Measurements from ENCODE around the gene ADISSP.
"Not testable (repeated sequence)": the region's sequence is repeated elsewhere in the genome, so short reads cannot be mapped to it uniquely, and the experiment has no call there.

ADISSP gene

GRCh38 chr20:3797592-3798372 lies 30.2 kb upstream of the ADISSP start:
- DNase-seq = peak; percentile 72

GRCh38 chr20:3797226-3797545 lies 29.6 kb upstream of the ADISSP start:
- DNase-seq = no peak

GRCh38 chr20:3796477-3797225 lies 29.1 kb upstream of the ADISSP start:
- DNase-seq = no peak

- peak; percentile 95 for DNase-seq
Observed at GRCh38 chr20:3795511-3796468, 28.2 kb upstream of the ADISSP start, which contains the start of gene CDC25B. CDC25B (plus strand) TSS chr20:3796310; CDS start chr20:3796532, 222 bp downstream.

DNA sequence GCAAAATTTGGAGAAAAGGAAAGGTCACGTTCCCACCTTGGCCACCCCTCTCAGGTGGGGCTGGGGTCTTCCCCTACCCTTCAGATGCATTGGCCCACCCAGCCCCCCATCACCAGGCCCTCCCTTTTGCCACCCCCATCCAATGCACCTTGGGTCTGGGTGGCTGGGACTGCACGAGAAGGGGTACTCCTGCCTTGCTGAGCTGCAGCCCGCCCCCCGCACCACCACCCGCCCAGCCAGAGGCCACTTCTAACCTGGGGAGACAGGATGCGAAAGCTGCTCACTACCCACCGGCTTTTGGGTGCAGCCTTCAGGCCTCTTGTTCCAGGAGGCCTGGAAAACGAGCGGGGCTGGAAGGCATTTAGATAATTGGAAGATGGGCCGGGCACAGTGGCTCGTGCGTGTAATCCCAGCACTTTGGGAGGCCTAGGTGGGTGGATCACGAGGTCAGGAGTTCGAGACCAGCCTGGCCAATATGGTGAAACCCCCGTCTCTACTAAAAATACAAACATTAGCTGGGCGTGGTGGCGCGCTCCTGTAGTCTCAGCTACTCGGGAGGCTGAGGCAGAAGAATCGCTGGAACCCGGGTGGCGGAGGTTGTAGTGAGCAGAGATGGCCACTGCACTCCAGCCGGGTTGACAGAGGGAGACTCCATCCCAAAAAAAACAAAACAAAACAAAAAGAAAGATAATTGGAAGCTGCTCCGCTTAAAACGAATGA lies 27.3 kb upstream of the ADISSP start:
- DNase-seq = no peak

- DNase-seq = not testable (repeated sequence)
Observed at GRCh38 chr20:3794168-3794567, 26.6 kb upstream of the ADISSP start.

GRCh38 chr20:3789201-3789600 lies 21.6 kb upstream of the ADISSP start:
- not testable (repeated sequence) for DNase-seq

DNA sequence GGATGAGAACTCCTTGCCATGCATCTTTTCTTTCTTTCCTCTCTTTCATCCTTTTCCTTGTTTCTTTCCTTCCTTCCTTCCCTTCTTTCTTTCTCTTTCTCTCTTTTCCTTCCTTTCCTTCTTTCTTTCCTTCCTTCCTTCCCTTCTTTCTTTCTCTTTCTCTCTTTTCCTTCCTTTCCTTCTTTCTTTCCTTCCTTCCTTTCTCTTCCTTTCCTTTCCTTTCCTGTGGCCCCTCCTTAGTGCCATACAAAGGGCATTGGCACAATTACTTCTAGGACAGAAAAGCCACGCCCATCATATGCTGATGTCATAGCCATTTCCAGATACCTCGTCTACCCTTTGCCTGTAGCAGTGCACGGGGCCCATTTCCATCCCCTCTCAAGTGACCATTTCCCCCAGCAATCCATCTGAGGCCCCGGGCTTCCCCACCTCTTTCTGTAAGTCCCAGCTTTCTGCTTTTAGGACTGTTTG lies 21.2 kb upstream of the ADISSP start:
- DNase-seq = peak; percentile 50

DNA sequence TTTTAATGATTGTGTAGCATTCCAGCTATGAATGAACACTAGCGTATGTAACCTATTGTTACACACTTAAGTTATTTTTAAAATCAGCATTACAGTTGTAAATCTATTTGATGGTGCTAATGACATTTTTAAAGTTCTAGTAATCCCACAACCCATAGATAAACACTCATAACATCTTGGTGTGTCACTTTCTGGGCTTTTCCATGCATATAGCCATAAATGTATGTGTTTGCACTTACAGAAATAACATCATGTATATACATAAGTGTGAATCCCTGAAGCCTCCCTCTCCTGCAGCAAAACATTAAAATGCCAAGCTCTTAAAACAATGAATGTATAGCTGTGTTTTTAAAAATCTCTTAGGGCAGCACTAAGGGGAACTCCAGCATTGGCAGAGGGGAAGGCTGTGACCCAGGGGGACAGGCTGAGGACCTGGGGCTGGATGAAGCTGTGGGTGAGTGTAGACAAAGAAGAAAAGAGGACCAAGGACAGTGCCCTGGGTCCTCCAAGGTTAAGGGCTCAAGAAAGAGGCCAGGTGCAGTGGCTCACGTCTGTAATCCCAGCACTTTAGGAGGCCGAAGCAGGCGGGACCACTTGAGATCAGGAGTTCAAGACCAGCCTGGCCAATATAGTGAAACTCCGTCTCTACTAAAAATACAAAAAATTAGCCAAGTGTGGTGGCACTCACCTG lies 19.9 kb upstream of the ADISSP start:
- DNase-seq = no peak

DNA sequence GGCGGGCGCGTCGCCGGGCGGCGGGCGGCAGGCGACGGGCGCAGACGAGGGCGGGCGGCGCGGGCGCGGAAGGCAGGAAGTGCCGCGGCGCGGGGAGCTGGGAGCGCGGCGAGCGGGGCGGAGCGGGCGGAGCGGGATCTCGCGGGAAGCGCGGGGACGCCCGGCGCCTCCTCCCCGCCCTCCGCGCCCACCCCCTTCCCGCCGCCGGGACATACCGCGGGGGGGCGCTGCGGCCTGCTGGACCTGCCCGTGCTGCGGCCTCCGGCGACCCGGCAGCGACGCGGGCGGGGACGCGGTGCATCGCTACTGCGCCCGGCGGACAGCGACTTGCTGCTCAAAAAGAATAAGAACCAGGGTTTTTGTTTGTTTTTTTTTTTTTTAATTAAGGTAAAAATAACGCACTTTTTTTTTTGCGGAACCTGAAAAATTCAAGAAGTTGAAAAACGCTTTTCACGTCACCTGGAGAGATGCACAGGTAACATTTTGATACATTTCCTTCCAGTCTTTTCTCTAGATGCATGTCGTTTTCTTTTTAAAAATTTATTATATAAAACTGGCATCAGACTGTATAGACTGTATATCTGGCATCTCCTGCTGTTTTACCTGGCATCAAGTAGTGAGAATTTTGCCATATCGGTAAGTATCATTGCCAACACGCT lies 19.2 kb upstream of the ADISSP start, which contains the start of gene CENPB:
TSS of gene CENPB (minus strand) at position 76 of the 659 bp plus-strand sequence. CDS start 257 bp downstream, outside the sequence.
- peak; percentile 84 for DNase-seq

- DNase-seq = peak; percentile 39
Observed at GRCh38 chr20:3786126-3786484, 18.6 kb upstream of the ADISSP start.

GRCh38 chr20:3785240-3786125 lies 17.9 kb upstream of the ADISSP start:
- no peak for DNase-seq

DNA sequence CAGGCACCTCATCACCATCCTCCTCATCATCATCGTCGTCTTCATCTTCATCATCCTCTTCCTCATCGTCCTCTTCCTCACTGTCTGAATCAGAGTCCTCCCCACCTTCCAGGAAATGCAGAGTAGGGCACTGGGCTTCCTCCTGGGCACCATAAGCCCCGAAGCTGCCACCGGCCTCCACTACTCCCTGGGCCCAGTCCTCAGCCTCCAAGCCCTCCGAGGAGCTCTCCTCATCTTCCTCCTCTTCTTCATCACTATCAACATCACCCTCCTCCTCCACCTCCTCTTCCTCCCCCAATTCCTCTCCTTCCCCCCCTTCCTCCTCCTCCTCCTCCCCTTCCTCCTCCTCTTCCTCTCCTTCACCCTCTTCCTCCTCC lies 17.3 kb upstream of the ADISSP start:
- DNase-seq = no peak

- no peak for DNase-seq
Observed at GRCh38 chr20:3784216-3784853, 16.8 kb upstream of the ADISSP start.

DNA sequence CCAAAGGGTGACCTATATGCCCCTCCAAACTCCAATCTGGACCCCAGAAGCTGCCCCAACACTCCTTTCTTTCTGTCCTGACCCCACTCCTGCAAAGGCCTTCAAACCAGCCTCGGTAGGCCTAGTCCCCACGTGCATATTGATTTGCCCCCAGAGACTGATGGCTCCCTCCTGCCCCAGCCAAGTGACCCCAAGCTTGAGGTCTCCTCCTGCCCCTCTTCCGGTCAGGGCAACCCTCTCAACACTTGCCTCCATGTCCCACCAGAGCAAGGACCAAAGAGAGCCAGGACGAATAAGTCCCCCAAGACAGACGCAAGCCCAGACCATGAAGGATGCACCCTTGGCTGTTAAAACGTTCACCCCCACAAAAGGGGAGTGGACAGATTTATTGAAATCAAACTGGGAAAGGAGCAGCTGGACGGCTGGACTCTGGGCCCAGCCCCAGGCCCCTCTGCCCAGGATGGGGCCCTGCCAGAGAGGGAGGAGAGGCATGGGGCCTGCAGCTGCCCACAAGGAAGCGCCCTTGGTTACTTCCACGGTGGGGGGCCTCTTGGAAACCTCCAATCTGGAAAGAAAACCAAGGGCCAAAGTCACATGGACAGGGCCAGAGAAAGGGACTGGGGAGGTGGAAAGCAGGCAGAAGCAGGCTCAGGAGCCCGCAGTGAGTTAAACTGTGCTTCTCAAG lies 16.1 kb upstream of the ADISSP start:
- DNase-seq = no peak

DNA sequence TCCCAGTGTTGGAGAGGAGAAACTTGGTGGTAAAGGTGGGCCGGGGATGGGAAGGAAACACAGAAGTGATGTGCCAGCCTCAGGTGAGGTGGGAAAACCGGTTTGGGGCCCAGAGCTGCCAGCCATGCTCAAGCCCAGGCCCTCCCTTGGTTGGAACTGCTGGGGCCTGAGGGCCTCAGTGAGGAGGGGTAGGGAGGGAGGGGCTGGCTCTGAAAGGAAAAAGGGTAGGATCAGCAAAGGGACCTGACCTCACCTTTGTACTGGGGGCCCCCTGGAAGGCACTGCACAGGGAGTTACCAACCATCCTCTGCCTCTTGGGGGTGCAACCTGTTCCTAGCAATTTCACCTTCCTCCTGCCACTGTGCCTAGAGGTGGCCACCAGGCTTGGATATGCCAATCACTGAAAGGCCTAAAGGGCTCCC lies 15.5 kb upstream of the ADISSP start:
- peak; percentile 72 for DNase-seq

GRCh38 chr20:3782597-3782996 lies 15.0 kb upstream of the ADISSP start:
- peak; percentile 63 for DNase-seq

GRCh38 chr20:3781153-3781910 lies 13.8 kb upstream of the ADISSP start, which contains the start of gene SPEF1:
SPEF1 (minus strand) TSS chr20:3781448; CDS start chr20:3781287, 161 bp downstream.
- DNase-seq = peak; percentile 98

Data from NCI-H510A treated with DMSO at 0.1 percent for 48 hours (cell line).